SH-SY5Y (cell line): Measurements from ENCODE around the gene HSPB1.

Source experiments
- GATA2 ChIP-seq: IDR thresholded peaks from 2 replicates; pipeline ENCODE4 v1.6.1; 2011; ENCODE audit warnings: mild to moderate bottlenecking, low read depth, low read length
- GATA3 ChIP-seq: IDR thresholded peaks from 2 replicates; pipeline ENCODE4 v1.6.1; 2011; ENCODE audit warnings: low read depth, mild to moderate bottlenecking, low read length, moderate library complexity

DNA sequence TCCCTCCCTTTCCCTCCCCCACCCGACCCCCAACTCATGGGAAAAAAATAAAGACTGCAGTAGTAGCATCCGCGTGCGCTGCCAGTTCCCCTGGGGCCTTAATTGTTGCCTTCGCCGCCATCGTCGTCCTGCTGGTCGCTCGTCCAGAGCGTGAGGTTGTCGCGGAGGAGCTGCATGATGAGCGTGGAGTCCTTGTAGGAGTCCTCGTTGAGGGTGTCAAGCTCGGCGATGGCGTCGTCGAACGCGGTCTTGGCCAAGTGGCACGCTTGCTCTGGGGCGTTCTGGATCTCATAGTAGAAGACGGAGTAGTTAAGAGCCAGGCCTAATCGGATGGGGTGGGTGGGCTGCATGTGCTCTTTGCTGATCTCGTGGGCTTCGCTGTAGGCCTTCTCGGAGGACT is 27.0 kb downstream of the HSPB1 start:
- no peak for TF ChIP-seq GATA3
- no peak for TF ChIP-seq GATA2
